Activated CD4-positive, alpha-beta memory T cell treated with anti-CD3 and anti-CD28 coated beads for 36 hours (primary cell): Measurements from ENCODE around the gene EXD3. TPM values are rescaled to one million over a fixed set of nuclear protein-coding genes. Genes with fewer than 3 reads are reported as not detected.

Source experiments
- CTCF ChIA-PET: fragments of 350-600 bp; sonication (Branson Sonifier 250); formaldehyde crosslinking; loops from one replicate; lab custom pipeline; 2021; ENCODE audit warnings: antibody characterized with exemption, inconsistent platforms; lab: Charles Lee
- POLR2A ChIA-PET: fragments of 350-600 bp; sonication (Branson Sonifier 250); formaldehyde crosslinking; loops from one replicate; lab custom pipeline; 2021; ENCODE audit warnings: antibody characterized with exemption; lab: Charles Lee
- DNase-seq: peaks from one replicate; pipeline ENCODE4 v3.0.0-alpha.2; 2020
- H3K27ac Mint-ChIP-seq: one replicate; pipeline ENCODE4 v1.8.0; 2021; ENCODE audit warnings: mixed read lengths
- H3K27me3 Mint-ChIP-seq: one replicate; pipeline ENCODE4 v1.8.0; 2021; ENCODE audit warnings: mixed read lengths
- H3K36me3 Mint-ChIP-seq: one replicate; pipeline ENCODE4 v1.8.0; 2021; ENCODE audit warnings: mixed read lengths
- H3K4me1 Mint-ChIP-seq: one replicate; pipeline ENCODE4 v1.8.0; 2021; ENCODE audit warnings: low read depth, mixed read lengths
- H3K4me3 Mint-ChIP-seq: one replicate; pipeline ENCODE4 v1.8.0; 2021; ENCODE audit warnings: mild to moderate bottlenecking, mixed read lengths
- H3K9me3 Mint-ChIP-seq: one replicate; pipeline ENCODE4 v1.8.0; 2021; ENCODE audit warnings: mixed read lengths
- intact Hi-C: fragments of 100-400 bp; cut with micrococcal nuclease; formaldehyde crosslinking; loops from one replicate; pipeline ENCODE4 v1.15.1; 2023
- total RNA-seq, 2 experiments: library from RNA; stranded (reverse); gene quantifications; one replicate each; pipeline ENCODE4 v1.2.3, GENCODE V29; 2021

The EXD3 gene
- total RNA-seq, 2 experiments from 2014 or later: 13.5 to 13.6 TPM

GRCh38 chr9:137374131-137374845 is 48.7 kb downstream of the EXD3 start:
- POLR2A ChIA-PET: interaction anchor here (0.9 kb wide), 1 partner anchor 13 kb away, joined by 3 read pairs; no protein-coding TSS in a partner anchor
- H3K4me3 Mint-ChIP-seq: no peak overlapping the region
- CTCF ChIA-PET: no interaction called here
- no peaks in the 10 kb centered on the region for H3K9me3 Mint-ChIP-seq
- no peak for DNase-seq
- intact Hi-C loops: no loop called here
- H3K27ac Mint-ChIP-seq: no peak overlapping the region
- no peaks in the 10 kb centered on the region for H3K4me1 Mint-ChIP-seq
- H3K27me3 Mint-ChIP-seq: no peaks in the 10 kb centered on the region
- H3K36me3 Mint-ChIP-seq: no peaks in the 10 kb centered on the region

- no peak overlapping the region for H3K4me3 Mint-ChIP-seq
- H3K4me1 Mint-ChIP-seq: no peaks in the 10 kb centered on the region
- no peak for DNase-seq
- ChIA-PET CTCF (no interaction called here), POLR2A (no interaction called here)
- H3K27me3 Mint-ChIP-seq: no peaks in the 10 kb centered on the region
- H3K27ac Mint-ChIP-seq: no peak overlapping the region
- intact Hi-C loops: no loop called here
- no peaks in the 10 kb centered on the region for H3K36me3 Mint-ChIP-seq
- H3K9me3 Mint-ChIP-seq: no peaks in the 10 kb centered on the region
These were observed 49.4 kb downstream of the EXD3 start for GRCh38 chr9:137373611-137373980.

GRCh38 chr9:137372693-137373610 is 50.0 kb downstream of the EXD3 start:
- Mint-ChIP-seq H3K36me3 (no peaks in the 10 kb centered on the region), H3K9me3 (no peaks in the 10 kb centered on the region), H3K27ac (no peak overlapping the region), H3K4me3 (no peak overlapping the region), H3K27me3 (no peaks in the 10 kb centered on the region), H3K4me1 (no peaks in the 10 kb centered on the region)
- CTCF ChIA-PET: no interaction called here
- intact Hi-C loops: no loop called here
- DNase-seq: no peak
- POLR2A ChIA-PET: no interaction called here

GRCh38 chr9:137371946-137372651 is 50.9 kb downstream of the EXD3 start:
- CTCF ChIA-PET: no interaction called here
- no peak for DNase-seq
- no peaks in the 10 kb centered on the region for H3K27me3 Mint-ChIP-seq

GRCh38 chr9:137371521-137371941 is 51.4 kb downstream of the EXD3 start:
- CTCF ChIA-PET: no interaction called here
- no peak overlapping the region for H3K4me3 Mint-ChIP-seq
- DNase-seq: no peak
- POLR2A ChIA-PET: no interaction called here
- no peaks in the 10 kb centered on the region for H3K9me3 Mint-ChIP-seq
- intact Hi-C loops: no loop called here
- H3K36me3 Mint-ChIP-seq: no peaks in the 10 kb centered on the region
- H3K4me1 Mint-ChIP-seq: no peaks in the 10 kb centered on the region
- H3K27ac Mint-ChIP-seq: no peak overlapping the region
- H3K27me3 Mint-ChIP-seq: no peaks in the 10 kb centered on the region

More at GRCh38 chr9:137371946-137372651, 50.9 kb downstream of the EXD3 start:
- POLR2A ChIA-PET: no interaction called here
- H3K9me3 Mint-ChIP-seq: no peaks in the 10 kb centered on the region
- intact Hi-C loops: no loop called here
- no peak overlapping the region for H3K27ac Mint-ChIP-seq
- no peak overlapping the region for H3K4me3 Mint-ChIP-seq
- H3K4me1 Mint-ChIP-seq: no peaks in the 10 kb centered on the region
- no peaks in the 10 kb centered on the region for H3K36me3 Mint-ChIP-seq

- DNase-seq: no peak
- CTCF ChIA-PET: no interaction called here
- no peak overlapping the region for H3K27ac Mint-ChIP-seq
- H3K4me3 Mint-ChIP-seq: no peak overlapping the region
- POLR2A ChIA-PET: no interaction called here
- intact Hi-C loops: no loop called here
- no peaks in the 10 kb centered on the region for H3K4me1 Mint-ChIP-seq
- no peaks in the 10 kb centered on the region for H3K9me3 Mint-ChIP-seq
- no peaks in the 10 kb centered on the region for H3K27me3 Mint-ChIP-seq
- H3K36me3 Mint-ChIP-seq: no peaks in the 10 kb centered on the region
These were observed 52.0 kb downstream of the EXD3 start for GRCh38 chr9:137370865-137371520.

GRCh38 chr9:137369911-137370764 is 52.8 kb downstream of the EXD3 start:
- ChIA-PET CTCF (no interaction called here), POLR2A (interaction anchor here (0.6 kb wide), 1 partner anchor 208 kb away, joined by 3 read pairs; no protein-coding TSS in a partner anchor)
- Mint-ChIP-seq H3K4me1 (no peaks in the 10 kb centered on the region), H3K9me3 (peaks cover 5% of the 10 kb centered on the region), H3K27ac (no peak overlapping the region), H3K4me3 (no peak overlapping the region), H3K36me3 (no peaks in the 10 kb centered on the region), H3K27me3 (no peaks in the 10 kb centered on the region)
- DNase-seq: no peak
- intact Hi-C loops: no loop called here

GRCh38 chr9:137369061-137369787 is 53.7 kb downstream of the EXD3 start:
- Mint-ChIP-seq H3K4me1 (no peaks in the 10 kb centered on the region), H3K4me3 (no peak overlapping the region), H3K27me3 (no peaks in the 10 kb centered on the region), H3K36me3 (no peaks in the 10 kb centered on the region), H3K9me3 (peaks cover 5% of the 10 kb centered on the region), H3K27ac (no peak overlapping the region)
- no peak for DNase-seq
- ChIA-PET POLR2A (no interaction called here), CTCF (no interaction called here)
- intact Hi-C loops: no loop called here

- intact Hi-C loops: no loop called here
These were observed 54.4 kb downstream of the EXD3 start for GRCh38 chr9:137368431-137369035.

GRCh38 chr9:137367506-137368430 is 55.2 kb downstream of the EXD3 start:
- intact Hi-C loops: no loop called here
- ChIA-PET CTCF (no interaction called here), POLR2A (no interaction called here)
- no peak overlapping the region for H3K4me3 Mint-ChIP-seq
- no peak for DNase-seq
- H3K27me3 Mint-ChIP-seq: no peaks in the 10 kb centered on the region
- H3K27ac Mint-ChIP-seq: no peak overlapping the region
- H3K36me3 Mint-ChIP-seq: no peaks in the 10 kb centered on the region
- H3K9me3 Mint-ChIP-seq: peaks cover 5% of the 10 kb centered on the region
- no peaks in the 10 kb centered on the region for H3K4me1 Mint-ChIP-seq

More at GRCh38 chr9:137368431-137369035, 54.4 kb downstream of the EXD3 start:
- Mint-ChIP-seq H3K27me3 (no peaks in the 10 kb centered on the region), H3K27ac (no peak overlapping the region), H3K36me3 (no peaks in the 10 kb centered on the region), H3K4me1 (no peaks in the 10 kb centered on the region), H3K4me3 (no peak overlapping the region), H3K9me3 (peaks cover 5% of the 10 kb centered on the region)
- ChIA-PET POLR2A (no interaction called here), CTCF (no interaction called here)
- DNase-seq: no peak
